HG02571 (cell line): ENCODE data around the gene UNC5A.

Source experiments
- ATAC-seq: cut with Tn5 transposase; IDR thresholded peaks from one replicate; pipeline ENCODE4 v1.9.1; 2021; ENCODE audit warnings: mild to moderate bottlenecking, moderate library complexity; ENCODE audit not compliant: unreplicated experiment

The UNC5A gene

GRCh38 chr5:176799488-176799887 is 10.9 kb upstream of the UNC5A start:
- ATAC-seq = no peak

- ATAC-seq = no peak
Measured at GRCh38 chr5:176800024-176800423, 10.3 kb upstream of the UNC5A start.

- no peak for ATAC-seq
Measured at GRCh38 chr5:176802116-176802784, 8.1 kb upstream of the UNC5A start.

- ATAC-seq = no peak
Measured at GRCh38 chr5:176803068-176803942, 7.1 kb upstream of the UNC5A start.

- ATAC-seq = no peak
Measured at GRCh38 chr5:176803943-176804498, 6.3 kb upstream of the UNC5A start.

GRCh38 chr5:176806137-176806536 is 4.2 kb upstream of the UNC5A start:
- ATAC-seq = no peak

GRCh38 chr5:176809544-176810080 is 747 bp upstream of the UNC5A start:
- ATAC-seq = no peak

- ATAC-seq = no peak
Measured at GRCh38 chr5:176810687-176811501, 535 bp downstream of the UNC5A start.

GRCh38 chr5:176812269-176813259 is 2.2 kb downstream of the UNC5A start:
- no peak for ATAC-seq

GRCh38 chr5:176813587-176814312 is 3.4 kb downstream of the UNC5A start:
- ATAC-seq = no peak

GRCh38 chr5:176814313-176814685 is 3.9 kb downstream of the UNC5A start:
- ATAC-seq = no peak

- ATAC-seq = no peak
Measured at GRCh38 chr5:176814836-176815438, 4.6 kb downstream of the UNC5A start.

- no peak for ATAC-seq
Measured at GRCh38 chr5:176816043-176816745, 5.8 kb downstream of the UNC5A start.

GRCh38 chr5:176816791-176817347 is 6.5 kb downstream of the UNC5A start:
- ATAC-seq = no peak

GRCh38 chr5:176817369-176817840 is 7.0 kb downstream of the UNC5A start:
- no peak for ATAC-seq

GRCh38 chr5:176817841-176818377 is 7.5 kb downstream of the UNC5A start:
- ATAC-seq = no peak

GRCh38 chr5:176818391-176819098 is 8.2 kb downstream of the UNC5A start:
- ATAC-seq = no peak
